GM19351 (cell line): ENCODE data around the gene SEC14L1.

ENCODE experiments used
- ATAC-seq: cut with Tn5 transposase; IDR thresholded peaks from one replicate; pipeline ENCODE4 v1.9.1; 2021; ENCODE audit warnings: mild to moderate bottlenecking, moderate library complexity; ENCODE audit not compliant: unreplicated experiment

Gene SEC14L1

DNA sequence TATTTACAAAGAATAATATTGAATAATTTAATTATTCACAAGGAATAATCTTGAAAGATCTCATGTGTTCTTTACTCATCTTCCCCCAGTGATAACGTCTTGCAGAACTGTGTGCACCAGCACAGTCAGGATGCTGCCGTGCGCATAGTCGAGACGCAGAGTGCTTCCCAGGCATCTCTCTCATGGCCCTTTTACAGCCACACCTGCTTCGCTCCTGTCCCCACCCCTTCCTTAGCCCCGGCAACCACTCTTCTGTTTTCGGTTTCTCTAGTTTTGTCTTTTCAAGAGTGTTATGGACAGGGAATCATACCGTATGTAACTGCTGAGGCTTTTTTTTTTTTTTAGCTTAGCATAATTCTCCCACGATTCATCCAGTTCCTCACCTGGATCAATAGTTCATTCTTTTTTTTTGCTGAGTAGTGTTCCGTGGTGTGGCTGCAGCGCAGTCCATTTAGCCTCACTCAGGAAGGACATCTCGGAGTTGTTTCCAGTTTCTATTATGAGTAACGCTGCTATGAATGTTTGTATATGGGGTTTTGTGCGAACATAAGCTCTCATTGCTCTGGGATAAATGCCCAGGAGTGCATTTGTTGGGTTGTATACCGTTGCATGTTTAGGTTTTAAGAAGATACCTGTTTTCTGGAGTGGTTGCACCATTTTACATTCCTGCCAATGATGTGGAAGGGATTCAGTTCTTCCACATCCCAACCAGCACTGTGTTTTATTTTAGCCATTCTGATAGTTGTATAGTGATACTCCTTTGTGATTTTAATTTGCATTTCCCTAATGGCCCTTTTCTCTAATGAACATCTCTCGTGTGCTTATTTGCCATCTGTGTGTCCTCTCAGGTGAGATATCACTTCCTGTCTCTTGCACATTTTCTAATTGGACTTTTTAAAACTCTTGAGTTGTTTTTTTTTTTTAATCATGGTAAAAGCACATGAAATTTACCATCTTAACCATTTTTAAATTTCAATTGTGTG, 47.6 kb downstream of the SEC14L1 start:
- ATAC-seq, result no peak

GRCh38 chr17:77189148-77189547, 48.4 kb downstream of the SEC14L1 start:
- ATAC-seq, result no peak

- no peak for ATAC-seq
Observed at GRCh38 chr17:77190576-77190975, 49.8 kb downstream of the SEC14L1 start.

DNA sequence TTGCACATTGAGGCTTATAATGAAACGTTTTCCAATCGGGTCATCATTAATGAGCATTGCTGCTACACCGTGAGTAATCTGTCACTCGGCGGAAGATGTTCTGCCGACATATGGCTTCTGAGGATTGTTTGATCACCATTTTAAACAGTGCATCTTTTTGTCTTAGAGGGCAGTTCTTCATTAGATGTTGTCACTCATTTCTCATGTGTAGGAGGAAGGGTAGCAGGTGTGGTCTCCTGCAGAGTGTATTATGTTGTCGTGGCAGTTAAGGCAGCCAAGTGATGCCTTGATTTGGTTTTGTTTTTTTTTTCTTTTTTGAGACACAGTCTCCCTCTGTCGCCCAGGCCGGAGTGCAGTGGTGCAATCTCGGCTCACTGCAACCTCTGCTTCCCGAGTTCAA, 50.5 kb downstream of the SEC14L1 start:
- ATAC-seq, result no peak

GRCh38 chr17:77193653-77194052, 52.9 kb downstream of the SEC14L1 start:
- no peak for ATAC-seq

- ATAC-seq, result no peak
Observed at GRCh38 chr17:77194179-77194578, 53.4 kb downstream of the SEC14L1 start.

DNA sequence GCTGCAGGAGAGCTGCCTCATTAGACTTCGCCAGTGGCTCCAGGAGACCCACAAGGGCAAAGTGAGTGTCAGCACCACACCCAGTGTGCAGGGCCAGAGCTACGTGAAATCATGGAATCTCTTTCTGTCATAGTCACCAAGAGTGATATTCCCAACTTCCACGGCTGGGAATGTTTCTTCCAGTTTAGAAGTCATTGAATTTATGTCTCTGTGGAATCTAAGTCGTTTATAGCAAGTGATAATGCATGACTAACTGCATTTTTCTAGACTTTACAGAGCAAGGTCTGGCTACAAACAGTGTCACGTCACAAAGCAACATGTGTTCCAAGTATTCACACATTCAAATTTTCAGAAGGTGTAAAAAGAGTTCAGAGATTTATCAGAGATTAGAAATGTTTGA, 55.5 kb downstream of the SEC14L1 start:
- no peak for ATAC-seq

DNA sequence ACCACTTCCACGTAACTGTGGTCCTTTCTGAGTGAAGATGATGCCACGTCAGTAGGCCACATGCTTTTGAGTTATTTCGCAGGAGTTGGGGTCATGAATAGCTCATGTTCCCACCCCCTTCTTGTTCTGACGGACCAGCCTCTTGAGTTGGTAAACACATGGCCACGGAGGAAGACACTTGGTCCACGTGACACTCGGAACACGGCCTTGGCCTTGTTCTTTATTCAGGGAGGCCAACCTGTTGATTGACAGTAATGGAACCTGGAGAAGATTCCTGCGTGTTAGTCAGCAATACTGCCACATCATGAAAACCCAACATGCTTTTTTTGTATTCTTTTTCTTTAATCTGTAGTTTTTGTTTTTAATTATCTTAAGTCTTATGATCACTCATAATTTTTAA, 56.3 kb downstream of the SEC14L1 start:
- ATAC-seq, result no peak

DNA sequence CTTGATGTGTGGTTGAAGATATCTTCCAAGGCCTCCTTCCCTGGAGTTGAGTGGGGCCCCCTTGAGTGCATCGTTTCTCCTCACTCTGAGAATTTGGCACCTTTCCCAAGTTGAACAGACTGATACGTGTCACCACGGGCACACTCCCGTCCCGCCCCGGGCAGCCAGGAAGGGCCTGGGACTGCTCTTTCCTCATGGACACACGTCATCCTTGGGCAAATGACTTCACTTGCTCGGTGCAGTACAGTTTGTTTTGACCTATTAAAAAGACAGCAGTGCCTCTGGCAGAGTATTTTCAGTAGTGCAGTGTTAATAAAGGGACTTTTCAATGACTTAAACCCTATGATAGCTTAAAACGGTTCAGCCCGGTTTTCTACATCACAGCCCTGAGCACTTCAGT, 59.9 kb downstream of the SEC14L1 start:
- no peak for ATAC-seq

- ATAC-seq, result no peak
Observed at GRCh38 chr17:77203436-77203835, 62.7 kb downstream of the SEC14L1 start.

- no peak for ATAC-seq
Observed at GRCh38 chr17:77203846-77204245, 63.1 kb downstream of the SEC14L1 start.

- no peak for ATAC-seq
Observed at GRCh38 chr17:77204536-77204935, 63.8 kb downstream of the SEC14L1 start.

DNA sequence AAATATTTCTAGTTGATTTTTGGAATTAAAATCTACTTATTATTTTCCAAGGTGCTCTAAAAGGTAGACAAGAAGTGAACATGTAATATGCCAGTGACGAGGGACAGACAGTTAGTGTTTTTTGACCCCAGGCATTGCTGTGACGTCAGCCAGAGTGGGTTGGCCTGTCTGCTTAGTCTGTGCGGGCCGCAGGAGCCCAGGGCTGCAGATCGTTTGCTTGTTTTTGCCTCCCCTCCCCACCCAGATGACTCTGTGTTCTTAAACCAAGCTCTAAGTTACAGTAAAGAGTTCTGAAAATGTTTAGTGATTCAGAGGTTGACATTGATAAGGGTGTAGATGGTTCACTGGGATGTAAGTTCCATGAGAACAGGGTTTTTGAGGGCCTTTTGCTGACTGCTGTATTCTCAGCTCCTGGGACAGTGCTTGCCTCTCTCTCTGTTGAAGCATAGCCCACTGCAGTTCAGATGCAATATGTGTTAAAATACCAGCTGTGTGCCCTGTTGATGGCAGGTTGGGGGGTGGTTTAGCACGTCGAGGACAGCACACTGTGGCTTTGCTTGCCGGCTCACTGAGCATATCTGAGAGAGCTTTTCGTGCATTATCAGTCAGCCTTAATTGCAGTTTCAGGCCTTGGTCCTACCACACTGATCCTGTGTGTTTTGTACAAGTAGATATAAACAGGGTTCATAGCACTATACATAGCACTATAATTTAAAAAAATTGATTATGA, 64.8 kb downstream of the SEC14L1 start:
- ATAC-seq, result no peak

DNA sequence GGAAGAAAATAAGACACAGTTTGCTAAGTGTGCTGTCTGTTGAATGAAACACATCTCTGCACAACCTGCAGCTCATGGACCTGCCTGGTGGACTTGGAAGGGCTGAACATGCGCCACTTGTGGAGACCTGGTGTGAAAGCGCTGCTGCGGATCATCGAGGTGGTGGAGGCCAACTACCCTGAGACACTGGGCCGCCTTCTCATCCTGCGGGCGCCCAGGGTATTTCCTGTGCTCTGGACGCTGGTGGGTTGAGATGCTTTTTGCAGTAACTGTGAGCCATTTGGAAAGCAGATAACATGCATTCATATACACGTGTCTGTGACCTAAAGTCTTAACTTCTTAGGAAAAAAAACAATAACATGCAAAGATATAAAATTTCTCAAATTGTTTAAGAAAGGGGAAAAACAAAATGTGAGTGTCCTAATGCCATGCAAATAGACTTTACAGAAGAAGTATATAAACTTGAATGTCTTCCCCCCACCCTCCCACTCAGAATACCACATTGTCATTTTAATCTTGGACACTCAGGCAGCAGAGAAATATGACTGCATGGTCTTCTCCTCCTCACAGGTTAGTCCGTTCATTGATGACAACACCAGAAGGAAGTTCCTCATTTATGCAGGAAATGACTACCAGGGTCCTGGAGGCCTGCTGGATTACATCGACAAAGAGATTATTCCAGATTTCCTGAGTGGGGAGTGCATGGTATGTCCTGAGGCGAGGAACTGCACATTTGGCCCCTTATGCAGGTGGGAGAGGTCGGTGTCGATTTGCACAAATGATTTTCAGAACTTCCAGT, 65.6 kb downstream of the SEC14L1 start:
- ATAC-seq, result no peak

GRCh38 chr17:77207689-77208216, 67.0 kb downstream of the SEC14L1 start:
- ATAC-seq, result no peak

DNA sequence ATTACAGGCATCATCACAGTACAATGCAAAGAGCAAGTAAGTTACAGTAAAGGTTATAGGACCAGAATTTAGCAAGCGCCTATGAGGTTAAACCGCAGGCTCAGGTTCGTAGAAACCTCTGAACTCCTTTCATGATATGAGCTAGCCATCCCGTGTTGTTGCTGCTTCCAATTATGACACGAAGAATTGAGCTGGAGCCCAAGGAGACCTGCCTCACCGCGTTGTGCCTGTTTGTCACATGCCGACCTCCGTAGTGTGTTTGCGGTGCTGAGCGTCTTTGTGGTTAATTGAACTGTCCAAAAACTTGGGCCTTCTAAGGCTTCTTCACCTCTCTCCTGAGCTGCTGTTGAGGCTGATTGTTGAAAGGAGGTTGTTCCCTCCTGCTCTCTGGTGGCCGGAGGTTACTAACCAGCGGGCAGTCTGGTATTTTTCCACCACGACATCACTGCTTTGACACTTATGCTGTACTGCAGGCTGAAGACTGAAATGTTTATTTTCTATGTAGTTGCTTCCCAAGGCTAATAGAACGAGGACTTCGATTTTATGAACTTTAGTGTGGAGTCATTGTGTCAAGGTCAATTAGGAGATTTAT, 67.5 kb downstream of the SEC14L1 start:
- no peak for ATAC-seq

DNA sequence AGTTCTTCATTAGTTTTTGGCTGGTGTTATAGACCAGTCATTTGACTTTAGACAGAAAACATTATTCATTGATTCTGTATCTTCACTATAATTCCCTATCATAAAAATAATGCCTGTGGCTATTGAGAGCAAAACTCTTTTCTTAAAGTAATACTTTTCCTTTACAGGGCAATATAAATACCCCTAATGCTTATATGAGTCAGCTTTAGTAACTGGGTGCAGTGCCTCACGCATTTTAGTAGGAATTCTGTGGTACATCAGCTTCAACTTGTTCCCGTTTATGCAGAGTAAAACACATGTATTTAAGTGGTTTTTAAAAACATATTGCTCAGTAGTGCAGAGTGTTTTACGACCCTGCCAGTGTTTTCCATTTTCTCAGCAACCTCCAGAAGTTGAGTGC, 68.1 kb downstream of the SEC14L1 start:
- ATAC-seq, result no peak

DNA sequence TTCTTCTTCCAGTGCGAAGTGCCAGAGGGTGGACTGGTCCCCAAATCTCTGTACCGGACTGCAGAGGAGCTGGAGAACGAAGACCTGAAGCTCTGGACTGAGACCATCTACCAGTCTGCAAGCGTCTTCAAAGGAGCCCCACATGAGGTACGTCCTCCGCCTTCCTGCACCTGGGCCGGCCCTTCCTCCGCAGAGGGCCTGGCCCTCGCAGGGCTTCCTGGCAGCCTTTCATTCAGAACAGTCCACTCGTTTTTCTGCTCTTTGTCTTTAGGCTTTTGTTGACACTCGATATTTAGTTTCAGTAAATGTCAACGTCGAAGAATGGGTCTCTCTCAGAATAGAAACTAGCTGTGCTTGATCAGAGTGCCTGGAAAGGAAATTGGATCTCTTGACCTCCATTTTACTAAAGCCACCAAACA, 68.6 kb downstream of the SEC14L1 start:
- no peak for ATAC-seq

- ATAC-seq, result no peak
Observed at GRCh38 chr17:77210331-77210730, 69.6 kb downstream of the SEC14L1 start.

GRCh38 chr17:77210946-77211541, 70.3 kb downstream of the SEC14L1 start:
- ATAC-seq, result no peak
